K562 treated with DMSO at 1 percent for 48 hours (cell line): ENCODE data around the gene OR7G1. TPM values are rescaled to one million over a fixed set of nuclear protein-coding genes. Genes with fewer than 3 reads are reported as not detected.

Experiments
- total RNA-seq: library from RNA; unstranded; fragments of 300-600 nt; gene quantifications from 2 replicates; pipeline ENCODE4 v1.2.3, GENCODE V29; 2022; ENCODE audit warnings: low replicate concordance; ENCODE audit errors: extremely low read depth

OR7G1 gene
- not detected in 2 replicates for total RNA-seq

DNA sequence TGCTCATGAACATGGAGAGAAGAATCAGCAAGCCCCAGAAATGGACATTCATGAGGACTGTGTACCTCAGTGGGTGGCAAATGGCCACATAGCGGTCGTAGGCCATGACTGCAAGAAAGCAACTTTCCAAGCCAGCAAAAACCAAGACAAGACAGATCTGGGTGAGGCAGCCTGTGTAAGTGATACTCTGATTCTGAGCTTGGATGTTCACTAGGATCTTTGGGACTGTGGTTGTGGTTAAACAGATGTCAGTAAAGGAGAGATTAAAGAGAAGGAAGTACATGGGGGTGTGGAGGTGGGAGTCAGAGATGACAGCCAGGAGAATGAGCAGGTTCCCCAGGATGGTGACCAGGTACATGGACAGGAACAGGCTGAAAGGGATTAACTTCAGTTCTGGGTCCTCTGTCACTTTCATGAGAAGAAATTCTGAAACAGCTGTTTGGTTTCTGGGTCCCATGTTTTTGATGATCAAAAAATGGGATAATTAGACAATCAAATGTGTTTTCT, at the start of gene OR7G1:
Gene OR7G1, minus strand, starts transcription at position 457 of the 507 bp plus-strand sequence. Its CDS starts 0 bp downstream, at position 457.

GRCh38 chr19:9140159-9140874, 24.8 kb upstream of the OR7G1 start, which contains the start of gene ZNF317:
Gene ZNF317, plus strand, starts transcription at chr19:9140397. Its CDS starts 15,620 bp downstream, at chr19:9156017.

GRCh38 chr19:9126900-9127405, 11.4 kb upstream of the OR7G1 start, which contains the start of gene OR7G3:
Gene OR7G3, minus strand, starts transcription at chr19:9126950. Its CDS starts 0 bp downstream, at chr19:9126950.

DNA sequence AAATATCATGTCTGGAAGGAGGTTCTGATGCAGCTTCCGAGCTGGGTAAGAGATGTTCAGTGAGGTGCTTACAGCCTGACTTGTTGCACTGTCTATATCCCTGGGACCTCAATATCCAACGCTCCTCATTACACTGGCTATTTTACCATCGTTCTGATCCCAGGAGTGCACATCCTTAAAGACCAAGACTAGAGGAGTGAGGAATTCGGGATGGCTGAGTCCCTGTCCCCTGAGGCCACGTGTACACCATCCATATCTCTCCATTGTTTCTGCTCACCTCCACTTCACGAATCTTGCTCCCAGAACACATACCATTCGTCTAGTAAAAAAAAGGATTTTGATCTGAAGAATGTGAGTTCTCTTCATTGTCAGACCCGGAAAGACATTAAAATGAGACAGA, 8.2 kb downstream of the OR7G1 start, which contains the start of gene OR7G2:
Gene OR7G2, minus strand, starts transcription at position 101 of the 400 bp plus-strand sequence. CDS start 4,232 bp downstream, outside the sequence.

DNA sequence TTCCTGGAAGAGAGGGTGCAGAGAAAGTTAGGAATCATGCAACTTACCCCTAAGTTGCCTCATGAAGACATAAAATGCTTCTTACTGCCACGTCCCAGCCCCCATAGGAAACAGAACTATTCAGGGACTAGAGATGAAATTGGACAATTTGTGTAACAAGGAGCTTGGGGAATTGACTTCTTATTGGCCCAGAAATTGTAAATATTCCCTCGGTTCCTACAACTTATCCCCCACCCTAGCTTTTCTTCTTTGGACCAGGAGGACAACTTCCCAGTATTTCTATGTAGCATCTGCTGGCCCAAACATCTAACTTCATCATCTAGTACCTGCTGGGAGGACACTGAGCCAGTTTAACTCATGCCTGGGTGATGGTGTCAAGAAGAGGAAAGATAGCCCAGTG, 28.8 kb downstream of the OR7G1 start, which contains the start of gene OR1M1:
Gene OR1M1, plus strand, starts transcription at position 301 of the 400 bp plus-strand sequence. CDS start 6,184 bp downstream, outside the sequence.

Other genes starting within 250 kb of the OR7G1 start
- gene MUC16, start 105.4 kb downstream of the OR7G1 start, total RNA-seq, result not detected in 2 replicates
- not detected in 2 replicates for gene OR1M1, start 28.7 kb downstream of the OR7G1 start, total RNA-seq
- not detected in 2 replicates for gene OR7G2, start 8.3 kb downstream of the OR7G1 start, total RNA-seq
- not detected in 2 replicates for gene OR7G3, start 11.2 kb upstream of the OR7G1 start, total RNA-seq
- gene ZNF317, start 24.6 kb upstream of the OR7G1 start, total RNA-seq, result not detected in 2 replicates
- gene OR7D2, start 63.2 kb upstream of the OR7G1 start, total RNA-seq, result not detected in 2 replicates
- gene OR7D4, start 103.8 kb upstream of the OR7G1 start, total RNA-seq, result not detected in 2 replicates
- gene OR7E24, start 135.2 kb upstream of the OR7G1 start, total RNA-seq, result not detected in 2 replicates
- gene ZNF699, start 194.1 kb upstream of the OR7G1 start, total RNA-seq, result not detected in 2 replicates
- not detected in 2 replicates for gene ZNF559, start 208.4 kb upstream of the OR7G1 start, total RNA-seq
- not detected in 2 replicates for gene ZNF177, start 247.2 kb upstream of the OR7G1 start, total RNA-seq